LoVo (cell line): ENCODE results near the gene SUPT20HL1.
"Not testable (repeated sequence)": the region's sequence is repeated elsewhere in the genome, so short reads cannot be mapped to it uniquely, and the experiment has no call there.

Experiments
- DNase-seq: peaks from one replicate; pipeline ENCODE4 v3.0.0-alpha.2; 2016; ENCODE audit warnings: low spot score

Gene SUPT20HL1

GRCh38 chrX:24360272-24360671 lies at the start of gene SUPT20HL1:
TSS of gene SUPT20HL1 (plus strand) at chrX:24360639. CDS start at chrX:24362761, 2,122 bp downstream.
- no peak for DNase-seq

GRCh38 chrX:24310916-24311315 lies 49.5 kb upstream of the SUPT20HL1 start:
- DNase-seq = not testable (repeated sequence)

DNA sequence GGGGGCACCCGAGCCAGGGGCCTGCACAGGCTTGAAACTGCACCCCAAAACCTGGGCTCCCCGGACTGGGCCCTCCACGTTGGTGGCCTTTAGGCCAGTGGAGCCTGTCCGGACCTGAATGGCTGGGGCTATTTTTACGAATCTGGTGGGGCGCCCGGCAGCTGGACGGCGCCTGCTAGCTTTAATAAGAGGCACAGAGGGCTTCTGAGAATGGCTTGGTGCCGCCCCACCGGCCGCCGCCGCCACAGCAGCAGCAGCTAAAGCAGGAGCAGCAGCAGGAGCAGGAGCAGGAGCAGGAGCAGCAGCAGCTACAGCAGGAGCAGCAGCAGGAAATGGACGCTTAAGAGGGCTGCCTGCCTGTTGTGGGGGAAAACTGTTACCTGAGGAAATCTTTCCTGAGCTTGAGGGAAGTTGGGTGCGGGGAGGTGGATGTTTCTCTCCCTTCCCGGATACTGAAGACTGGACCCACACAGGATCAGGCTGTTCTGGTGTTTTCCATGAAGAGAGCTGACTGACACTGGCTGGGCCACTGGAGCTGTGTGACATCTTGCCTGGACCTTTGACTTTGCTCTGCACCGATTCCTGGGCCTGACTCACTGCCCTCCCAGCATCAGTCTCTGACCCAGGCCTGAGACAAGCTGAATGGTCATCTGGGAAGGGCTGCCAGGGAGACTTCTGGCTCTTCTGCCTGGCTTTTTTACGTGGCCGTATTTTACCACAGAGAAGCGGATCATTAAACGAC lies 48.8 kb upstream of the SUPT20HL1 start:
- not testable (repeated sequence) for DNase-seq

DNA sequence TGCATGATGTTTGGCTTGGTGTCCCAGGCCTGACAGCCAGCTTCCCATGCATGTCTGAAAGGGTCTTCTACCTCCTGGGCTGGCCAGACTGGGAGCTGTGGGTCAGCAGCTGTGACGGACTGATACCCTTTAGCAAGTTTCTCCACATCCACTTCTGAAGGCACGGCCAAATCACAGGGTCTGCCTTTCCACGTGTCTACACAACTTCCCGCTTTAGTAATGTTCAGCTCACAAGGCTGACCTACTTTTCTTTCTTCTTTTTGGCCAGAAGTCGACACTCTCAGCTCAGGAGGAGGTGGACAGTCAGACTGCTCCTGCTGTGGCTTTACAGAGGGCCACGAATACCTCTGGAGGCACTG lies 48.2 kb upstream of the SUPT20HL1 start:
- DNase-seq = not testable (repeated sequence)

DNA sequence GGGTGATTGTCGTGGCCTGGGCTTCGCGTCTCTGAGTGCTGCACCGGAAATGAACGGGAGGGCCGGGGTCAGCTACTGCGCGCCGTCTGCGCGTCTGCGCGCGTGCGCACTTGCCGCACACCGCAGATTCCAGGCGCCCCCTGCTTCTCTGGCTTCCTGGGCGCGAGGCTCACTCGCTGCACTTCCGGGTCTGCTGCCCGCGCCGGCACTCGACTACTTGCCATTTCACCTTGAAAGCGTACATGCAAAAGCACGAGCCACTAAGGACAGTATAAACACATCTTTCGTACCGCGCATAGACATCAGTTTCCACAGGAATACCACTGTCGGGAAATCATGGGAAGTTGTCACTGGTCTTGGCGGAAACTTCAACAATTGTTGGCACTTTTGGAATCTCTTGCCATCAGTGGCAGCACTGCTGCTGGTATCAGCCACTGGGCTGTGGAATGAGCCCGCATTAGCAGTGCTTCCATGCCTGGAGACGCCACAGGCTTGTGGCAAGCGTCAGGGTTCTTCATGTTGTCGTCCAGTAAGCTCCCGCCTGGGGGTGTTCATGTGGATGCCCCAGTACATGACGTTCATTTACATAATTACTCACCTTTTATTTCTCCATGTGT lies 46.3 kb upstream of the SUPT20HL1 start, which contains the start of gene SUPT20HL2:
SUPT20HL2 (minus strand) TSS at position 51 of the 617 bp plus-strand sequence. CDS start 754 bp downstream, outside the sequence.
- no peak for DNase-seq

DNA sequence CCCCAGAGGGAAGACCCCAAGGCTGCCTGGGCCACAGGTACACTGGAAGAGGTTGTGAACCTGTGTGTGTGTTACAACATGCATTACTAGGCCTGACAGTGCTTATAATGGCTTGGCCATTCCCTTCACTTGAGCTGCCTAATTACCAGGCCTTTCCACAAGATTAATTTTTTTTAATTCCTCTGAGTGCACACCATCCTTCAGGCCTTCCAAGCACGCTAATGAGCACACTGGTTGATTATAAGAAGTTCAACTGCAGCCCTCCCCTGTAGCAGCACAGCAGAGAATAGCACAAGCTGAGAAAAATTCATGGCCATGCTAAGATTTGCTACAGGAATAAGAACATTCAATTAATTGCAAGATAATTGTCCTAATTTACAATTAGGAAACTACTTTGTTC lies 44.3 kb upstream of the SUPT20HL1 start:
- DNase-seq = no peak

- DNase-seq = no peak
Observed at GRCh38 chrX:24317567-24317966, 42.9 kb upstream of the SUPT20HL1 start.

DNA sequence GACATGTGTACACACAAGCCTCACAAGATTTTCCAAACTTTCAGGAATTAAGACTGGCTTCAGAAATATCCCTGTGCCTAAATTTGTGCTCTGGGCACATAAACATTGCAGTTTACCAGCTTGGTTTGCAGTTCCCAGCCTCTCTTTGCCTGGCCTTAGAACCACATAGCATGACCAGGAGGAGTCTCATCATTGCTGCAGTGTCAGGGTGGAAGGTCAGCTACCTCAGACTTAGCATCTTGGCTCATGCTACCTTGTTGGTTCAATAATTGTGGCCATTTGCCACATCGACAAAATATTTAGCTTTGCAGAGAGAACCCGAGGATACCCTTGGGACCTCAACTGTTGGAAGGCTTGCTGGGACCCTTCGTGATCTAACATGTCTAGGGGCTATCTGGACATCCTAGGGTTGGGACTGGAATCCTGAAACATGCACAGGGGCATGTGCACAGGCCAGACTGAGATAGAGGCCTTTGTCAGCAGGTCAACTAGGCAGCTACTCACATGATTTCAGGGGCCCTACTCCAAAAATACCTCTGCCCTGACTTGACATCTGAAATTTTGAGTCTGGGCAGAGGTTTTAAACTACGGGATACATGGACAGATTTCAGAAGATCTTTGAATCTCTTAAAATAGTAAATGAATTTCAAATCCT lies 38.6 kb upstream of the SUPT20HL1 start:
- DNase-seq = no peak

GRCh38 chrX:24325231-24325630 lies 35.2 kb upstream of the SUPT20HL1 start:
- no peak for DNase-seq

DNA sequence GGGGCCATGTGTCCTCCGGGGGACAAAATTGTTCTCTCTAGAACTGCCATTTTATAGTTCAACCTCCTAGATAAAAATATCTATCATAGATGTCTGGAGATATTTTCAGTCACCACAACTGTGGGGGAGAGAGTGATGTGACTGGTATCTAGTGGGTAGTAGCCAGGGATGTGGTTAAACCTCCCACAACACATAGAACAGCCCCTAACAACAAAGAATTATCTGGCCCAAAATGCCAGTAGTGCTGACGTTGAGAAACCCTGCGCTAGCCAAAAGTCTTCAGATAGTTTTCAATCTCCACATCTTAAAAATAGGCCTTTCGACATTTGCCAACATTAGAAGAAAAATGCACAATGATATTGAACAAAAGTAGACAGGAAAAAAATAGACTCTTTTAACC lies 27.6 kb upstream of the SUPT20HL1 start:
- no peak for DNase-seq

- DNase-seq = no peak
Observed at GRCh38 chrX:24333371-24333770, 27.1 kb upstream of the SUPT20HL1 start.

DNA sequence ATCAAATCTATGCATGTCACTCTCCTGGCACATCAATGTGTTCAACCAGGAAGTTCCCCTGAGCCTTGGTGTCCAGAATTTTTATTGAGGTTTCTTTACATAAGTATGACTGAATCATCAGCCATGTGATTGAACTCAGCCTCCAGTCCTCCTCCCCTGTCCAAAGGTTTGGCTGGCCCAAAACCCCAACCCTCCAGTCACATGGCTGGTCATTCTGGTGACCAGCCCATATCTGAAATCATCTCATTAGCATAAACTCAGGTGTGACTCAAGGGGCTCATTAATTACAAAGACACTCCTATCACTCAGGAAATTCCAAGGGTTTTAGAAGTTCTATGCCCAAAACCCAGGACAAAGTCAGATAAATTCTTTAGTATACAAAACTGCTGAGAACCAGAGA lies 26.0 kb upstream of the SUPT20HL1 start:
- peak; percentile 3 for DNase-seq

DNA sequence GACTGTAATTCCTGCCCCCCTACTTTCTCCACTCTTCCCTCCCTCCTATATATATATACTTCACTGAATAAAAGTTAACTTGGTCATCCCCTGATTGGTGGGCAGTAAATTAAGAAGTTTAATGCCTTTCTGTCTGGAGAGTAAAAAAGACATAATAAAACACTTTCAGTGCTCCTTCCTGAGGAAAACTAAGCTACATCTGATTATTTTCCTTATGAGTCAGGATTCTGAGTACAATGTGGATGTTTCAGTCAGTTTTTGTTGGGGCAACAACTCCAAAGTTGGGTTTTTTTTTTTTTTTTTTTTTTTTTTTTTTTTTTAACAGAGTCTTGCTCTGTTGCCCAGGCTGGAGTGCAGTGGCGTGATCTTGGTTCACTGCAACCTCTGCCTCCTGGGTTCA lies 24.6 kb upstream of the SUPT20HL1 start:
- no peak for DNase-seq

- no peak for DNase-seq
Observed at GRCh38 chrX:24339911-24340310, 20.5 kb upstream of the SUPT20HL1 start.

DNA sequence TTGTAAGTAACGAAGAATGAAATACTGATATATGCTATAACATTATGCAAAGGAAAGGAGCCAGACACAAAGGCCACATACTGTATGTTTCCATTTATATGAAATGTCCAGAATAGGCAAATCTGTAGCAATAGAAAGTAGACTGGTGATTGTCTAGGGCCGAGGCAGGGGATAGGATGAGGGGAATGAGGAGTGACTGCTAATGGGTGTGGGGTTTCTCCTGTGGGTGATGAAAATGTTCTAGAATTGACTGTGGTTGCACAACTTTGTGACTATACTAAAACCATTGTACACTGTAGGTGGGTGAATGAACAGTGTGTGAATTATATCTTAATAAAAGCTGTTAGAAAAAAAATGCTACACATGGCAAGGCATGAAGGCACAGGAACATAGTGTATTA lies 19.9 kb upstream of the SUPT20HL1 start:
- no peak for DNase-seq

DNA sequence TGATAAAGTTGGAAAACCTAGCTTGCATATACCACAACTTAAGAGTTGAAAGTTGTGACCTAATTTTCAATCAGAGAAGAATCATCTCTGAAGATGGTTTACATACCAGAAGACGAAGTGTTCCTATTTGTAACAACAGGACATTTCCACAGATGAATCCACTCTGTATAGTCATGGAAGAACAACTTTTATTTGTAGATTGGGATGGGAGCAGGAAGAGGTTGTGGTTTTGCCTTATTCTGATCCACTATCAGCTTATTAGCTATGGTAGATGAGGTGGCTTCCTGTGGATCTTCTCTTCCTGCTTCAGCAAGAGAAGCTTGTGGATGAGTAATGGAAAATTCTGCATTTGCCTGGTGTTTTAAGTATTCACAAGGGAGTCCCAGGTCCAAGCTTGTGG lies 18.6 kb upstream of the SUPT20HL1 start:
- DNase-seq = no peak

DNA sequence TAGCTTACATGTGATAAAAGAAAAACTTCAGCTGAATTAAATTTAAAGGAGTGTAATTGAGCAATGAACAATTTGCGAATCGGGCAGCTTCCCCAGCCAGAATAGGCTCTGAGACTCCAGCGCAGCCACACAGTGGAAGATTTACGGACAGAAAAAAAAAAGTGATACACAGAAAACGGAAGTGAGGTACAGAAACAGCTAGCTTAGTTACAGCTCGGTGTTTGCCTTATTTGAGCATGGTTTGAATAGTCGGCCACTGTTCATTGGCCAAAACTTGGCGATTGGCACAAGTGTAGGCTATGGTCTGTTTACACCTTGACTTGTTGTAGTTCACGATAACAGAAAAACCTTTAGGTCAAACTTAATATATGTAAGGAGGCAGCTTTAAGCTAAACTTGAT lies 16.7 kb upstream of the SUPT20HL1 start:
- DNase-seq = no peak

GRCh38 chrX:24347881-24348280 lies 12.6 kb upstream of the SUPT20HL1 start:
- DNase-seq = no peak

GRCh38 chrX:24350217-24350616 lies 10.2 kb upstream of the SUPT20HL1 start:
- DNase-seq = no peak

GRCh38 chrX:24355095-24355494 lies 5.3 kb upstream of the SUPT20HL1 start:
- no peak for DNase-seq

DNA sequence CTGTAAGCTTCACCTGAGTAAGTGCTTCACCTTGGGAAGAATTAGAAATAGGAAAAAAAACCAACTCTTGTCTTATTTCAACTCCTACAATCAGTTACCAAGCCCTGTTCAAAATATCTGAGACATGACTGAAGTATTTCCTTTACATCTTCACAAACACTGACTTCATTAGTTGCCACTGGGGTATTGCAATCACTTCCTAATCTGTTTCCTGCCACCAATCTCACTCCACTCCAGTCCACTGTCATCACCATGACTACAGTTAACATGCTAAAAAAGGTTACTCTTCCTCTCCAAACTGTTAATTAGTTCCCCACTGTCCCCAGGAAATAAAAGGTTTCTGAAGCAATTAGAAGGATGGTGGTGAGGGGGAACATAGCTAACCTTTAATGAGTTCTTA lies 3.3 kb upstream of the SUPT20HL1 start:
- DNase-seq = no peak

DNA sequence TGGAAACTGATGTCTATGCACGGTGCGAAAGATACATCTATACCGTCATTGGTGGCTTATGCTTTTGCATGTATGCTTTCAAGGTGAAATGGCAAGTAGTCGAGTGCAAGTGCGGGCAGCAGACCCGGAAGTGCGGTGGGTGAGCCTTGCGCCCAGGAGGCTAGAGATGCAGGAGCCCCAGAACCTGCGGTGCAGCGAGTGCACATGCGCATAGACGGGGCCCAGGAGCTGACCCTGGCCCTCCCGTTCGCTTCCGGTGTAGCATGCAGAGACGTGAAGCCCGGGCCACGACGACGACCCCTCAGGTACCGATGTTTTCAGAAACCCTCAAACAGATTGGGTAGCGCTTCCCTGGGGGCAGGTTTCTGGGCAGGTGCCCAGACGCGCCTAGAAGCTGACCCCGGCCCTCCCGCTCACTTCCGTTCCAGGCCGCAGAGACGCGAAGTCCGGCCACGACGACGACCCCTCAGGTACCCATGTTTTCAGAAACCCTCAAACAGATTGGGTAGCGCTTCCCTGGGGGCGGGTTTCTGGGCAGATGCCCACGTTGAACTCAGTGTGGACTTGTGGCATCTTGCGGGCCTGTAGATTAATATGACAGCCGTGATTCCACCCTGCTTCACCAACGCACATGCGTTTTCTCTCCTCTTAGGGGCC lies 1.8 kb downstream of the SUPT20HL1 start:
- not testable (repeated sequence) for DNase-seq
